Measurements from ENCODE around the gene ZNF524. TPM values are rescaled to one million over a fixed set of nuclear protein-coding genes. Genes with fewer than 3 reads are reported as not detected.

Gene ZNF524
- total and polyA plus RNA-seq, 2 donors = 5.7 to 30.9 TPM

DNA sequence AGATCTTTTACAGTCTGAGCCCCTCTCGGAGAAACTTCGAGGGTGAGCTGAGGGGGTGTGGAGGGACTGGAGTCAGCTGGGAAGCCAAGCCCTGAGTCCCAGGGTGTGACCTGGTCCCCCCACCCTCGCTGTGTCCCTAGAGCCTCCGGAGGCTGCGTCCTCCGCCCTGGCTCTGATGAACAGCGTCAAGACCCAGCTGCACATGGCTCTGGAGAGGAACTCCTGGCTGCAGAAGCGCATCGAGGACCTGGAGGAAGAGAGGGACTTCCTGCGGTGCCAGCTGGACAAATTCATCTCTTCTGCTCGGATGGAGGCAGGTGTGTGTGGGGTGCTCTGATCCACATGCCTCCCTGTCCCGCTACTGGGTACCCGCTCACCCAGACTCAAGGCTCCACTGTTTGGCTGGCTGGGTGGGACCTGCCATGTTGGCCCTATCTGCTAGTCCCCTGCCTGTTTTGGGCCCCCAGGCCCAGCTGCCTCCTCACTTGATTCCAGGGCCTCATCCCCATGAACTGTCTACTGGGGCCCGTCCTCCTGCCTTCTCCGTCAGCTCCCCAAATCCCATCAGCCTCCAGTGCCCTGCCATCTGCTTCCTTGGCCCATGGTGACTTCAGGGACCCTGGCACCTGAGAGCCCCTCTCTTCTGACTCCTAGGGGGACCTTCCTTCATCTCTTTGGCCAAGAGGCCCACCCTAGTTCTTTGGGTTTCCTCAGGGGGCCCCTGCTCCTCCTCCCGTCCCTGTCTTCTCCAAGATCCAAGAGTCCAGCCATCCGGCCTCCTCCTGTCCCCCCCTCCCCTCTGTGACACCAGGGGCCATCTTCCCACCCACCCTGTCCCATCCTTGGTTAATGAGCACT, 49.4 kb downstream of the ZNF524 start:
- WGBS = 81% methylated on average over 17 of the region's 17 CpGs
- no peak for DNase-seq (ENCODE audit: extremely low spot score)
- Histone ChIP-seq H3K4me1 (ENCODE audit: insufficient read depth) (peaks cover under 1% of the 10 kb centered on the region), H3K4me3 (ENCODE audit: low read depth, low read length) (no peak overlapping the region), H3K36me3 (ENCODE audit: insufficient read depth) (no peaks in the 10 kb centered on the region), H3K27ac (ENCODE audit: low read depth) (no peak overlapping the region)

DNA sequence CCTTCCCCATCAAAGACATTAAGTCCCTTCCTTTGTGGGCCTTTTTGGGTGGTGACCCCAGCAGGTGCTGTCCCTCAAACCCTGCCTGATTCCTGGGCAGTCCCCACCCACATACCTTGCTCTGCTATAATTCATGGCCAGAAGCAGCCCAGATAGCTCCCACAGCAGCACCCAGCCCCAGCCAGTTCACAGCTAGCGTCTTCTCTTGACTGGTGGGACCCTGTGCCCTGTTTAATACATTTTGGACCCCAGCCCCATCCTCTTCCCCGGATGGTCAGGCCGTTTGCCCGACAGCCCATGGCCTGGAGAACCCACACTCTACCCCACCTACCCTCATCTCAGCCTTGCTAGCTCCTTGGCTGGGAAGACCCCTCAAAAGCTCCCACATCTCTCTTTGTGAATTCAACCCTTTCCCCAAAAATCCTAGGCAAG, 50.1 kb downstream of the ZNF524 start:
- DNase-seq (ENCODE audit: extremely low spot score) = no peak
- H3K27ac ChIP-seq (ENCODE audit: low read depth) = no peak overlapping the region
- no peak overlapping the region for H3K4me3 ChIP-seq (ENCODE audit: low read depth, low read length)
- H3K4me1 ChIP-seq (ENCODE audit: insufficient read depth) = no peaks in the 10 kb centered on the region
- WGBS = 92% methylated on average over 4 of the region's 4 CpGs
- no peaks in the 10 kb centered on the region for H3K36me3 ChIP-seq (ENCODE audit: insufficient read depth)

DNA sequence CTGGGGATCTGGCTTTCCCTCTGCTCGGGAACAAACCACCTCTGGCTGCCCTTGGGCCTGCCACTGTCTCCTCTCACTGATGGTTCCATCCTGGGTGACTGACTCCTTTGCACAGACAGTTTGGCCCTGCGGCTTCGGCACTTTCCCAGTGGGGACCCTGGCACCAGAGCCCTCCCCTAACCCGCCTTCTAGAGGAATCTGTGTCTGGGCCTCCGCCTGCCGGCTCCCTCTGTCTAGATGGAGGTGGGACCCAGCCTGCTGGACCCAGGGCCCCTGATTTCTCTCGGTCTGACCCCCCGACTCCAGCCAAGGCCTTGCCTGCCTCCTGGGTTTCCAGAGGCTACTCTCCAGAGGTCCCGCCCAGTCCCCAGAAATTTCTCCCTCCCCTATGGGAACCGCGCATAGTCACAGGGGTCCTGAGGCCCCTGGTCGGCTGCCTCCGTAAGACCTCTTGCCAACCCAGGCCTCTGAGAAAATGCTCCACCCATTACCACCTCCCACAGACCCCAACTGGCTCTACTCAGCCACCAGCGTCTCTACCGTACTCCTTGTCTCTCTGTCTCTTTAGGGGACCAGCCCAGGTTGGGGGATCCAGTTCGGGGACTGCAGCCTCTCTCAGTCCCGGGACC, 50.6 kb downstream of the ZNF524 start:
- DNase-seq (ENCODE audit: extremely low spot score) = no peak
- 89% methylated on average over 17 of the region's 17 CpGs for WGBS
- Histone ChIP-seq H3K4me1 (ENCODE audit: insufficient read depth) (no peaks in the 10 kb centered on the region), H3K4me3 (ENCODE audit: low read depth, low read length) (no peak overlapping the region), H3K36me3 (ENCODE audit: insufficient read depth) (no peaks in the 10 kb centered on the region), H3K27ac (ENCODE audit: low read depth) (no peak overlapping the region)

GRCh38 chr19:55651236-55651635, 51.1 kb downstream of the ZNF524 start:
- Histone ChIP-seq H3K4me3 (ENCODE audit: low read depth, low read length) (no peak overlapping the region), H3K36me3 (ENCODE audit: insufficient read depth) (no peaks in the 10 kb centered on the region), H3K27ac (ENCODE audit: low read depth) (no peak overlapping the region), H3K4me1 (ENCODE audit: insufficient read depth) (no peaks in the 10 kb centered on the region)
- DNase-seq (ENCODE audit: extremely low spot score) = no peak
- 90% methylated on average over 18 of the region's 18 CpGs for WGBS

DNA sequence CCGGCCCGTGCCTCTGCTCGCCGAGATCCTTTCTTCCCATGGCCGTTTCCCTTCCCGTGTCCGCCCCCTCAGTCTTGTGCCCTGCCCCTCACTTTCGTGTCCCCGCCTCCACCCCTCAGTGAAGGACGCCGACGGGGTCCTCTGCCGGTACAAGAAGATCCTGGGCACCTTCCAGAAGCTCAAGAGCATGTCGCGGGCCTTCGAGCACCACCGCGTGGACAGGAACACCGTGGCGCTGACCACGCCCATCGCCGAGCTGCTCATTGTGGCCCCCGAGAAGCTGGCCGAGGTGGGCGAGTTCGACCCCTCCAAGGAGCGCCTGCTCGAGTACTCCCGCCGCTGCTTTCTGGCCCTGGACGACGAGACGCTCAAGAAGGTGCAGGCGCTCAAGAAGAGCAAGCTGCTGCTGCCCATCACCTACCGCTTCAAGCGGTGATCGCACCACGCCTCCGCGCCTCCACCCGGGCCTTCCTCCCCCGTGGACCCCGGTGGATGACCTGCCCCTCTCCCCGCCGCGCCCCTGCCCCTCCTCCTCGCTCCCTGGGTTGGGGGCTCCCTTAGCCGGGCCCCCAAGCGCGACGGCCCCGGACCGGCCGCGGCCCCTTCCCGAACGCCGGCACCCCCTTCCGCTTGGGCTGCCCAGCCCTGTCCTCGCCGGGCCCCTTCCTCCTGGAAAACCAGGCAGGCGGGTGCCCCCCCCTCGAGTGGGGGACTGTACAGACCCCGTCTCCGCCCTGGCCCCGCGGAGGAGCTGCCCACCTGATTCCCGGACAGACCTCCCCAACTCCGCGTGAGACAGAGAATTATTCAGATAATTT, 52.4 kb downstream of the ZNF524 start:
- Histone ChIP-seq H3K36me3 (ENCODE audit: insufficient read depth) (no peaks in the 10 kb centered on the region), H3K4me1 (ENCODE audit: insufficient read depth) (no peaks in the 10 kb centered on the region), H3K27ac (ENCODE audit: low read depth) (no peak overlapping the region), H3K4me3 (ENCODE audit: low read depth, low read length) (no peak overlapping the region)
- WGBS = 69% methylated on average over 71 of the region's 71 CpGs
- DNase-seq (ENCODE audit: extremely low spot score) = no peak

Other genes with a start within 250 kb of the ZNF524 start
- gene COX6B2, start 245.6 kb upstream of the ZNF524 start, total RNA-seq = not detected
- 0.39 TPM for gene COX6B2, start 245.6 kb upstream of the ZNF524 start, polyA plus RNA-seq
- not detected for gene GARIN5B, start 237.0 kb upstream of the ZNF524 start, total RNA-seq
- gene GARIN5B, start 237.0 kb upstream of the ZNF524 start, polyA plus RNA-seq = not detected
- 0.42 TPM for gene IL11, start 229.8 kb upstream of the ZNF524 start, total RNA-seq
- 0.53 TPM for gene IL11, start 229.8 kb upstream of the ZNF524 start, polyA plus RNA-seq
- not detected for gene TMEM190, start 223.5 kb upstream of the ZNF524 start, total RNA-seq
- not detected for gene TMEM190, start 223.5 kb upstream of the ZNF524 start, polyA plus RNA-seq
- not detected for gene TMEM238, start 216.0 kb upstream of the ZNF524 start, total RNA-seq
- gene TMEM238, start 216.0 kb upstream of the ZNF524 start, polyA plus RNA-seq = 0.43 TPM
- gene RPL28, start 214.4 kb upstream of the ZNF524 start, total RNA-seq = 141 TPM
- 1,449 TPM for gene RPL28, start 214.4 kb upstream of the ZNF524 start, polyA plus RNA-seq
- gene UBE2S, start 192.5 kb upstream of the ZNF524 start, total RNA-seq = 29.9 TPM
- gene UBE2S, start 192.5 kb upstream of the ZNF524 start, polyA plus RNA-seq = 17.5 TPM
- gene SHISA7, start 157.0 kb upstream of the ZNF524 start, total RNA-seq = 0.16 TPM
- 0.05 TPM for gene SHISA7, start 157.0 kb upstream of the ZNF524 start, polyA plus RNA-seq
- gene ISOC2, start 138.6 kb upstream of the ZNF524 start, total RNA-seq = 35.1 TPM
- 94.1 TPM for gene ISOC2, start 138.6 kb upstream of the ZNF524 start, polyA plus RNA-seq
- not detected for gene C19orf85, start 135.5 kb upstream of the ZNF524 start, total RNA-seq
- 0.51 TPM for gene C19orf85, start 135.5 kb upstream of the ZNF524 start, polyA plus RNA-seq
- 0.79 TPM for gene ZNF628, start 123.7 kb upstream of the ZNF524 start, total RNA-seq
- gene ZNF628, start 123.7 kb upstream of the ZNF524 start, polyA plus RNA-seq = 11.9 TPM
- 7.1 TPM for gene NAT14, start 115.1 kb upstream of the ZNF524 start, total RNA-seq
- gene NAT14, start 115.1 kb upstream of the ZNF524 start, polyA plus RNA-seq = 27.0 TPM
- 24.4 TPM for gene SSC5D, start 111.9 kb upstream of the ZNF524 start, total RNA-seq
- 24.4 TPM for gene SSC5D, start 111.9 kb upstream of the ZNF524 start, polyA plus RNA-seq
- not detected for gene SBK2, start 63.2 kb upstream of the ZNF524 start, total RNA-seq
- not detected for gene SBK2, start 63.2 kb upstream of the ZNF524 start, polyA plus RNA-seq
- not detected for gene SBK3, start 54.7 kb upstream of the ZNF524 start, total RNA-seq
- 0.72 TPM for gene SBK3, start 54.7 kb upstream of the ZNF524 start, polyA plus RNA-seq
- gene ZNF579, start 19.4 kb upstream of the ZNF524 start, total RNA-seq = 1.6 TPM
- 10.8 TPM for gene ZNF579, start 19.4 kb upstream of the ZNF524 start, polyA plus RNA-seq
- gene FIZ1, start 771 bp upstream of the ZNF524 start, total RNA-seq = 2.3 TPM
- gene FIZ1, start 771 bp upstream of the ZNF524 start, polyA plus RNA-seq = 11.1 TPM
- 2.1 TPM for gene ZNF865, start 5.4 kb downstream of the ZNF524 start, total RNA-seq
- 13.7 TPM for gene ZNF865, start 5.4 kb downstream of the ZNF524 start, polyA plus RNA-seq
- gene ZNF784, start 24.3 kb downstream of the ZNF524 start, total RNA-seq = 4.7 TPM
- 9.7 TPM for gene ZNF784, start 24.3 kb downstream of the ZNF524 start, polyA plus RNA-seq
- 4.1 TPM for gene ZNF580, start 40.7 kb downstream of the ZNF524 start, total RNA-seq
- 49.0 TPM for gene ZNF580, start 40.7 kb downstream of the ZNF524 start, polyA plus RNA-seq
- gene ZNF581, start 43.4 kb downstream of the ZNF524 start, total RNA-seq = 6.5 TPM
- 21.8 TPM for gene ZNF581, start 43.4 kb downstream of the ZNF524 start, polyA plus RNA-seq
- 4.1 TPM for gene CCDC106, start 47.9 kb downstream of the ZNF524 start, total RNA-seq
- 17.7 TPM for gene CCDC106, start 47.9 kb downstream of the ZNF524 start, polyA plus RNA-seq
- gene U2AF2, start 54.7 kb downstream of the ZNF524 start, total RNA-seq = 44.6 TPM
- gene U2AF2, start 54.7 kb downstream of the ZNF524 start, polyA plus RNA-seq = 129 TPM
- 23.4 TPM for gene EPN1, start 74.9 kb downstream of the ZNF524 start, total RNA-seq
- gene EPN1, start 74.9 kb downstream of the ZNF524 start, polyA plus RNA-seq = 106 TPM
- not detected for gene NLRP9, start 138.1 kb downstream of the ZNF524 start, total RNA-seq
- not detected for gene NLRP9, start 138.1 kb downstream of the ZNF524 start, polyA plus RNA-seq
- gene RFPL4A, start 158.8 kb downstream of the ZNF524 start, total RNA-seq = 0.58 TPM
- gene RFPL4A, start 158.8 kb downstream of the ZNF524 start, polyA plus RNA-seq = not detected
- not detected for gene RFPL4AL1, start 168.8 kb downstream of the ZNF524 start, total RNA-seq
- not detected for gene RFPL4AL1, start 168.8 kb downstream of the ZNF524 start, polyA plus RNA-seq
- gene NLRP11, start 231.7 kb downstream of the ZNF524 start, total RNA-seq = not detected
- not detected for gene NLRP11, start 231.7 kb downstream of the ZNF524 start, polyA plus RNA-seq
- gene NLRP4, start 236.3 kb downstream of the ZNF524 start, total RNA-seq = not detected
- not detected for gene NLRP4, start 236.3 kb downstream of the ZNF524 start, polyA plus RNA-seq

Data from urinary bladder (tissue), 4 donors.